GM23338 (cell line): Measurements from ENCODE around the gene LINGO1. TPM values are rescaled to one million over a fixed set of nuclear protein-coding genes. Genes with fewer than 3 reads are reported as not detected.

Experiments used
- ATAC-seq: fragments of 200-7000 bp; cut with Tn5 transposase; 3 replicates; pipeline ENCODE4 v1.9.1; 2020
- DNase-seq: peaks from one replicate; pipeline ENCODE4 v3.0.0-alpha.2; 2015; ENCODE audit warnings: low spot score
- H2AFZ ChIP-seq: fragments of 200-600 bp; sonication (generic); 2 replicates; pipeline ENCODE4 v1.8.0; 2016; ENCODE audit warnings: antibody characterized with exemption, mild to moderate bottlenecking, moderate library complexity
- H3F3A ChIP-seq: fragments of 200-600 bp; sonication (generic); replicated peaks from 2 replicates; pipeline ENCODE4 v1.8.0; 2017; ENCODE audit warnings: antibody characterized with exemption, mixed run types, low read depth
- H3K27ac ChIP-seq: fragments of 200-600 bp; sonication (generic); 2 replicates; pipeline ENCODE4 v1.6.1; 2016; ENCODE audit warnings: low read depth
- H3K27me3 ChIP-seq: fragments of 200-600 bp; sonication (generic); 2 replicates; pipeline ENCODE4 v1.8.0; 2016; ENCODE audit warnings: mild to moderate bottlenecking, mixed run types, moderate library complexity; ENCODE audit not compliant: insufficient read depth
- H3K36me3 ChIP-seq: fragments of 200-600 bp; sonication (generic); 2 replicates; pipeline ENCODE4 v1.8.0; 2016; ENCODE audit warnings: mild to moderate bottlenecking; ENCODE audit not compliant: insufficient read depth
- H3K4me1 ChIP-seq: fragments of 200-600 bp; sonication (generic); 2 replicates; pipeline ENCODE4 v1.8.0; 2016; ENCODE audit warnings: mild to moderate bottlenecking, moderate library complexity; ENCODE audit not compliant: insufficient read depth
- H3K4me2 ChIP-seq: fragments of 200-600 bp; sonication (generic); 2 replicates; pipeline ENCODE4 v1.7.1; 2017; ENCODE audit warnings: mixed run types
- H3K4me3 ChIP-seq: fragments of 200-600 bp; sonication (generic); 2 replicates; pipeline ENCODE4 v1.6.1; 2016; ENCODE audit warnings: mixed run types
- H3K79me2 ChIP-seq: fragments of 200-600 bp; sonication (generic); replicated peaks from 2 replicates; pipeline ENCODE4 v1.8.0; 2017; ENCODE audit warnings: mild to moderate bottlenecking; ENCODE audit not compliant: insufficient read depth
- H3K9me2 ChIP-seq: fragments of 200-600 bp; sonication (generic); 2 replicates; pipeline ENCODE4 v1.8.0; 2017; ENCODE audit not compliant: insufficient read depth
- H4K20me1 ChIP-seq: fragments of 200-600 bp; sonication (generic); replicated peaks from 2 replicates; pipeline ENCODE4 v1.8.0; 2017; ENCODE audit warnings: mild to moderate bottlenecking; ENCODE audit not compliant: insufficient read depth
- H3K27ac Mint-ChIP-seq: 2 replicates; pipeline ENCODE4 v1.8.0; 2020; ENCODE audit warnings: inconsistent platforms, mild to moderate bottlenecking, moderate library complexity, mixed read lengths
- H3K27me3 Mint-ChIP-seq: 3 replicates; pipeline ENCODE4 v1.8.0; 2022; ENCODE audit warnings: low read depth, mild to moderate bottlenecking, moderate library complexity, mixed read lengths, inconsistent platforms; ENCODE audit not compliant: insufficient read depth, poor library complexity
- H3K36me3 Mint-ChIP-seq: 3 replicates; pipeline ENCODE4 v1.8.0; 2021; ENCODE audit warnings: low read depth, mild to moderate bottlenecking, inconsistent platforms, moderate library complexity, mixed read lengths
- H3K4me1 Mint-ChIP-seq: 3 replicates; pipeline ENCODE4 v1.8.0; 2020; ENCODE audit warnings: mild to moderate bottlenecking, inconsistent platforms, mixed read lengths
- H3K4me3 Mint-ChIP-seq: 3 replicates; pipeline ENCODE4 v1.8.0; 2021; ENCODE audit warnings: moderate library complexity, mild to moderate bottlenecking, inconsistent platforms, mixed read lengths
- H3K9me3 Mint-ChIP-seq: 3 replicates; pipeline ENCODE4 v1.8.0; 2020; ENCODE audit warnings: moderate library complexity, mild to moderate bottlenecking, inconsistent platforms, mixed read lengths
- CREB1 ChIP-seq: fragments of 250-450 bp; sonication (Bioruptor Pico); IDR thresholded peaks from 2 replicates; pipeline ENCODE4 v1.5.0; 2020; ENCODE audit warnings: low read depth, mild to moderate bottlenecking, moderate library complexity
- EZH2phosphoT487 ChIP-seq: fragments of 200-600 bp; sonication (generic); IDR thresholded peaks from one replicate; pipeline ENCODE4 v1.8.1; 2018; ENCODE audit warnings: antibody characterized with exemption; ENCODE audit not compliant: unreplicated experiment
- JUNB ChIP-seq: IDR thresholded peaks from one replicate; pipeline ENCODE4 v1.6.1; 2016; ENCODE audit warnings: antibody characterized with exemption; ENCODE audit not compliant: unreplicated experiment
- NANOG ChIP-seq: IDR thresholded peaks from 2 replicates; pipeline ENCODE4 v1.6.1; 2016; ENCODE audit warnings: antibody characterized with exemption, borderline replicate concordance
- ZNF114 ChIP-seq: fragments of 250-450 bp; sonication (Bioruptor Pico); IDR thresholded peaks from 2 replicates; pipeline ENCODE4 v1.5.0; 2020; ENCODE audit warnings: mild to moderate bottlenecking, moderate library complexity
- ZNF331 ChIP-seq: fragments of 250-450 bp; sonication (Bioruptor Pico); IDR thresholded peaks from 2 replicates; pipeline ENCODE4 v1.5.0; 2020; ENCODE audit warnings: low read depth, mild to moderate bottlenecking, moderate library complexity
- polyA plus RNA-seq: library from polyadenylated mRNA; unstranded; fragments of >200 nt; fragmentation: Nextera tagmentation; extraction: Ambion mirVana; gene quantifications from 2 replicates; pipeline ENCODE4 v1.2.1, GENCODE V29; 2016
- total RNA-seq: library from RNA; depleted of rRNA; stranded (reverse); fragments of >200 nt; shearing (Covaris generic); gene quantifications from 2 replicates; pipeline ENCODE4 v1.2.3, GENCODE V29; 2014
- TF ChIP-seq, protein P1 (sequence below): fragments of 250-450 bp; sonication (Bioruptor Pico); IDR thresholded peaks from 2 replicates; pipeline ENCODE4 v1.5.0; 2020; ENCODE audit warnings: mild to moderate bottlenecking, moderate library complexity
- TF ChIP-seq, protein P2 (sequence below): IDR thresholded peaks from one replicate; pipeline ENCODE4 v1.6.1; 2018; ENCODE audit warnings: antibody characterized with exemption; ENCODE audit not compliant: unreplicated experiment
- TF ChIP-seq, protein P3 (sequence below): IDR thresholded peaks from 2 replicates; pipeline ENCODE4 v1.6.1; 2016; ENCODE audit warnings: antibody characterized with exemption

The LINGO1 gene
- total and polyA plus RNA-seq, 2 experiments from 2014 or later = 16.9 to 63.1 TPM

DNA sequence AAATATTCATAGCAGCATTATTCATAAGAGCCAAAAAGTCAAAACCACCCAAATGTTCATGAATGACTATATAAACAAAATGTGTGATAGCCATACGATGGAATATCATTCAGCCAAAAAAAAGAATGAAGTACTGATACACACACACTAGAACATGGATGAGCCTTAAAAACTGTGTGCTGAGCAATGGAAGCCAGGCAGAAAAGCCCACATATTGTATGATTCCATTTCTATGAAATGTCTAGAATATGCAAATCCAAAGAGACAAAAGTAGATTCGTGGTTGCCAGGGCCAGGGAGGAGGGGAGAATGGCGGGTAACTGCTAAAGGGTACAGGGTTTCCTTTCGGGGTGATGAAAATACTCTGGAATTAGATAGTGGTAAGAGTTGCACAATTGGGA is 37.2 kb upstream of the LINGO1 start:
- no peaks in the 10 kb centered on the region for H3F3A ChIP-seq
- H3K4me3 Mint-ChIP-seq = no peak overlapping the region
- H3K79me2 ChIP-seq = no peaks in the 10 kb centered on the region
- ATAC-seq (no peak), DNase-seq (no peak)
- TF ChIP-seq, protein P1, sequence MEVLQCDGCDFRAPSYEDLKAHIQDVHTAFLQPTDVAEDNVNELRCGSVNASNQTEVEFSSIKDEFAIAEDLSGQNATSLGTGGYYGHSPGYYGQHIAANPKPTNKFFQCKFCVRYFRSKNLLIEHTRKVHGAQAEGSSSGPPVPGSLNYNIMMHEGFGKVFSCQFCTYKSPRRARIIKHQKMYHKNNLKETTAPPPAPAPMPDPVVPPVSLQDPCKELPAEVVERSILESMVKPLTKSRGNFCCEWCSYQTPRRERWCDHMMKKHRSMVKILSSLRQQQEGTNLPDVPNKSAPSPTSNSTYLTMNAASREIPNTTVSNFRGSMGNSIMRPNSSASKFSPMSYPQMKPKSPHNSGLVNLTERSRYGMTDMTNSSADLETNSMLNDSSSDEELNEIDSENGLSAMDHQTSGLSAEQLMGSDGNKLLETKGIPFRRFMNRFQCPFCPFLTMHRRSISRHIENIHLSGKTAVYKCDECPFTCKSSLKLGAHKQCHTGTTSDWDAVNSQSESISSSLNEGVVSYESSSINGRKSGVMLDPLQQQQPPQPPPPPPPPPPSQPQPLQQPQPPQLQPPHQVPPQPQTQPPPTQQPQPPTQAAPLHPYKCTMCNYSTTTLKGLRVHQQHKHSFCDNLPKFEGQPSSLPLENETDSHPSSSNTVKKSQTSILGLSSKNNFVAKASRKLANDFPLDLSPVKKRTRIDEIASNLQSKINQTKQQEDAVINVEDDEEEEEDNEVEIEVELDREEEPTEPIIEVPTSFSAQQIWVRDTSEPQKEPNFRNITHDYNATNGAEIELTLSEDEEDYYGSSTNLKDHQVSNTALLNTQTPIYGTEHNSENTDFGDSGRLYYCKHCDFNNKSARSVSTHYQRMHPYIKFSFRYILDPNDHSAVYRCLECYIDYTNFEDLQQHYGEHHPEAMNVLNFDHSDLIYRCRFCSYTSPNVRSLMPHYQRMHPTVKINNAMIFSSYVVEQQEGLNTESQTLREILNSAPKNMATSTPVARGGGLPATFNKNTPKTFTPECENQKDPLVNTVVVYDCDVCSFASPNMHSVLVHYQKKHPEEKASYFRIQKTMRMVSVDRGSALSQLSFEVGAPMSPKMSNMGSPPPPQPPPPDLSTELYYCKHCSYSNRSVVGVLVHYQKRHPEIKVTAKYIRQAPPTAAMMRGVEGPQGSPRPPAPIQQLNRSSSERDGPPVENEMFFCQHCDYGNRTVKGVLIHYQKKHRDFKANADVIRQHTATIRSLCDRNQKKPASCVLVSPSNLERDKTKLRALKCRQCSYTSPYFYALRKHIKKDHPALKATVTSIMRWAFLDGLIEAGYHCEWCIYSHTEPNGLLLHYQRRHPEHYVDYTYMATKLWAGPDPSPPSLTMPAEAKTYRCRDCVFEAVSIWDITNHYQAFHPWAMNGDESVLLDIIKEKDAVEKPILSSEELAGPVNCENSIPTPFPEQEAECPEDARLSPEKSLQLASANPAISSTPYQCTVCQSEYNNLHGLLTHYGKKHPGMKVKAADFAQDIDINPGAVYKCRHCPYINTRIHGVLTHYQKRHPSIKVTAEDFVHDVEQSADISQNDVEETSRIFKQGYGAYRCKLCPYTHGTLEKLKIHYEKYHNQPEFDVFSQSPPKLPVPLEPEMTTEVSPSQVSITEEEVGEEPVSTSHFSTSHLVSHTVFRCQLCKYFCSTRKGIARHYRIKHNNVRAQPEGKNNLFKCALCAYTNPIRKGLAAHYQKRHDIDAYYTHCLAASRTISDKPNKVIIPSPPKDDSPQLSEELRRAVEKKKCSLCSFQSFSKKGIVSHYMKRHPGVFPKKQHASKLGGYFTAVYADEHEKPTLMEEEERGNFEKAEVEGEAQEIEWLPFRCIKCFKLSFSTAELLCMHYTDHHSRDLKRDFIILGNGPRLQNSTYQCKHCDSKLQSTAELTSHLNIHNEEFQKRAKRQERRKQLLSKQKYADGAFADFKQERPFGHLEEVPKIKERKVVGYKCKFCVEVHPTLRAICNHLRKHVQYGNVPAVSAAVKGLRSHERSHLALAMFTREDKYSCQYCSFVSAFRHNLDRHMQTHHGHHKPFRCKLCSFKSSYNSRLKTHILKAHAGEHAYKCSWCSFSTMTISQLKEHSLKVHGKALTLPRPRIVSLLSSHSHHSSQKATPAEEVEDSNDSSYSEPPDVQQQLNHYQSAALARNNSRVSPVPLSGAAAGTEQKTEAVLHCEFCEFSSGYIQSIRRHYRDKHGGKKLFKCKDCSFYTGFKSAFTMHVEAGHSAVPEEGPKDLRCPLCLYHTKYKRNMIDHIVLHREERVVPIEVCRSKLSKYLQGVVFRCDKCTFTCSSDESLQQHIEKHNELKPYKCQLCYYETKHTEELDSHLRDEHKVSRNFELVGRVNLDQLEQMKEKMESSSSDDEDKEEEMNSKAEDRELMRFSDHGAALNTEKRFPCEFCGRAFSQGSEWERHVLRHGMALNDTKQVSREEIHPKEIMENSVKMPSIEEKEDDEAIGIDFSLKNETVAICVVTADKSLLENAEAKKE (CRISPR knock-in tag) = no peak
- TF ChIP-seq EZH2phosphoT487 = no peak
- TF ChIP-seq, protein P2, sequence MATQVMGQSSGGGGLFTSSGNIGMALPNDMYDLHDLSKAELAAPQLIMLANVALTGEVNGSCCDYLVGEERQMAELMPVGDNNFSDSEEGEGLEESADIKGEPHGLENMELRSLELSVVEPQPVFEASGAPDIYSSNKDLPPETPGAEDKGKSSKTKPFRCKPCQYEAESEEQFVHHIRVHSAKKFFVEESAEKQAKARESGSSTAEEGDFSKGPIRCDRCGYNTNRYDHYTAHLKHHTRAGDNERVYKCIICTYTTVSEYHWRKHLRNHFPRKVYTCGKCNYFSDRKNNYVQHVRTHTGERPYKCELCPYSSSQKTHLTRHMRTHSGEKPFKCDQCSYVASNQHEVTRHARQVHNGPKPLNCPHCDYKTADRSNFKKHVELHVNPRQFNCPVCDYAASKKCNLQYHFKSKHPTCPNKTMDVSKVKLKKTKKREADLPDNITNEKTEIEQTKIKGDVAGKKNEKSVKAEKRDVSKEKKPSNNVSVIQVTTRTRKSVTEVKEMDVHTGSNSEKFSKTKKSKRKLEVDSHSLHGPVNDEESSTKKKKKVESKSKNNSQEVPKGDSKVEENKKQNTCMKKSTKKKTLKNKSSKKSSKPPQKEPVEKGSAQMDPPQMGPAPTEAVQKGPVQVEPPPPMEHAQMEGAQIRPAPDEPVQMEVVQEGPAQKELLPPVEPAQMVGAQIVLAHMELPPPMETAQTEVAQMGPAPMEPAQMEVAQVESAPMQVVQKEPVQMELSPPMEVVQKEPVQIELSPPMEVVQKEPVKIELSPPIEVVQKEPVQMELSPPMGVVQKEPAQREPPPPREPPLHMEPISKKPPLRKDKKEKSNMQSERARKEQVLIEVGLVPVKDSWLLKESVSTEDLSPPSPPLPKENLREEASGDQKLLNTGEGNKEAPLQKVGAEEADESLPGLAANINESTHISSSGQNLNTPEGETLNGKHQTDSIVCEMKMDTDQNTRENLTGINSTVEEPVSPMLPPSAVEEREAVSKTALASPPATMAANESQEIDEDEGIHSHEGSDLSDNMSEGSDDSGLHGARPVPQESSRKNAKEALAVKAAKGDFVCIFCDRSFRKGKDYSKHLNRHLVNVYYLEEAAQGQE = no peak
- TF ChIP-seq, protein P3, sequence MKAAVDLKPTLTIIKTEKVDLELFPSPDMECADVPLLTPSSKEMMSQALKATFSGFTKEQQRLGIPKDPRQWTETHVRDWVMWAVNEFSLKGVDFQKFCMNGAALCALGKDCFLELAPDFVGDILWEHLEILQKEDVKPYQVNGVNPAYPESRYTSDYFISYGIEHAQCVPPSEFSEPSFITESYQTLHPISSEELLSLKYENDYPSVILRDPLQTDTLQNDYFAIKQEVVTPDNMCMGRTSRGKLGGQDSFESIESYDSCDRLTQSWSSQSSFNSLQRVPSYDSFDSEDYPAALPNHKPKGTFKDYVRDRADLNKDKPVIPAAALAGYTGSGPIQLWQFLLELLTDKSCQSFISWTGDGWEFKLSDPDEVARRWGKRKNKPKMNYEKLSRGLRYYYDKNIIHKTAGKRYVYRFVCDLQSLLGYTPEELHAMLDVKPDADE = no peak
- no peak for TF ChIP-seq ZNF331 (CRISPR knock-in tag)
- no peak for TF ChIP-seq ZNF114
- no peak for TF ChIP-seq NANOG
- TF ChIP-seq CREB1 (CRISPR knock-in tag) = no peak
- no peak for TF ChIP-seq JUNB
- H3K9me3 Mint-ChIP-seq = no peaks in the 10 kb centered on the region; the same call in 2 of the 3 replicates
- H3K36me3 ChIP-seq = no peaks in the 10 kb centered on the region
- peaks cover 11% of the 10 kb centered on the region for H3K4me1 Mint-ChIP-seq
- H3K4me3 ChIP-seq = no peak overlapping the region
- H2AFZ ChIP-seq = no peak overlapping the region
- peaks cover 3% of the 10 kb centered on the region for H3K27me3 Mint-ChIP-seq
- H3K9me2 ChIP-seq = no peaks in the 10 kb centered on the region
- no peak overlapping the region for H3K27ac Mint-ChIP-seq
- no peaks in the 10 kb centered on the region; the same call in 2 of the 3 replicates for H3K36me3 Mint-ChIP-seq
- no peaks in the 10 kb centered on the region for H4K20me1 ChIP-seq
- H3K4me2 ChIP-seq = no peak overlapping the region
- no peaks in the 10 kb centered on the region for H3K27me3 ChIP-seq
- H3K4me1 ChIP-seq = no peaks in the 10 kb centered on the region
- no peak overlapping the region for H3K27ac ChIP-seq
